Activated CD8-positive, alpha-beta memory T cell treated with anti-CD3 and anti-CD28 coated beads, Interleukin-2, amount 10 ng/mL, durations not matched to agents 7 days and 5 days (primary cell): ENCODE measurements around the gene FSHR. TPM values are rescaled to one million over a fixed set of nuclear protein-coding genes. Genes with fewer than 3 reads are reported as not detected.

Experiments
- ATAC-seq: fragments of 150-1000 bp; cut with Tn5 transposase; one replicate; pipeline ENCODE4 v1.10.0; 2021; ENCODE audit warnings: moderate library complexity
- CTCF ChIA-PET: fragments of 350-600 bp; sonication (Branson Sonifier 250); formaldehyde crosslinking; loops from one replicate; lab custom pipeline; 2021; ENCODE audit warnings: antibody characterized with exemption; lab: Charles Lee
- DNase-seq: peaks from one replicate; pipeline ENCODE4 v3.0.0-alpha.2; 2020
- H3K27ac Mint-ChIP-seq: one replicate; pipeline ENCODE4 v1.8.0; 2021; ENCODE audit warnings: mild to moderate bottlenecking, mixed read lengths
- H3K27me3 Mint-ChIP-seq: one replicate; pipeline ENCODE4 v1.8.0; 2021; ENCODE audit warnings: mixed read lengths
- H3K36me3 Mint-ChIP-seq: one replicate; pipeline ENCODE4 v1.8.0; 2021; ENCODE audit warnings: mild to moderate bottlenecking, mixed read lengths
- H3K4me1 Mint-ChIP-seq: one replicate; pipeline ENCODE4 v1.8.0; 2021; ENCODE audit warnings: mixed read lengths
- H3K4me3 Mint-ChIP-seq: one replicate; pipeline ENCODE4 v1.8.0; 2021; ENCODE audit warnings: mild to moderate bottlenecking, moderate library complexity, mixed read lengths
- H3K9me3 Mint-ChIP-seq: one replicate; pipeline ENCODE4 v1.8.0; 2022; ENCODE audit warnings: low read depth, mixed read lengths
- total RNA-seq, 2 experiments: library from RNA; stranded (reverse); gene quantifications; one replicate each; pipeline ENCODE4 v1.2.3, GENCODE V29; 2021

FSHR gene
- total RNA-seq, 2 experiments from 2014 or later, result not detected

DNA sequence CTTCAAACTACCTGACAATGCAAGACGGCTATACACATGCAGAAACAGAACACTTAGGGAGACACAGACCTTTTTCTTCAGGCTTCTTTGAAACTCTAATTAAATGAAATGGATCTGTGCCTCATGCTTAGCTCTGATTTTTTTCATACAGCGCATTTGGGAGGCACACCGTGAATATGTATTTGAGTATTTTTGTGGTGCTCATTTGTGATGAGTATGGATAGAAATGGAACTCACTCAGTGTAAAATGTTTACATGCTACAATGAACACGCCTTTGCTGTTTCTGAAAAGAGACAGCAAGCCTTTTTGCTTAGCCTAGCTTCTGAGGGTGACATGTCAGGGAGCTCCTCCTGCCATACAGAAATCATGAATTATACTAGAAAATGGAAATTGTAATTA lies 113.3 kb downstream of the FSHR start:
- H3K27ac Mint-ChIP-seq, result no peak overlapping the region
- H3K27me3 Mint-ChIP-seq, result no peaks in the 10 kb centered on the region
- CTCF ChIA-PET, result no interaction called here
- H3K36me3 Mint-ChIP-seq, result no peaks in the 10 kb centered on the region
- no peak for DNase-seq
- peaks cover 2% of the 10 kb centered on the region for H3K9me3 Mint-ChIP-seq
- no peak overlapping the region for H3K4me3 Mint-ChIP-seq
- H3K4me1 Mint-ChIP-seq, result no peaks in the 10 kb centered on the region
- ATAC-seq, result no peak

DNA sequence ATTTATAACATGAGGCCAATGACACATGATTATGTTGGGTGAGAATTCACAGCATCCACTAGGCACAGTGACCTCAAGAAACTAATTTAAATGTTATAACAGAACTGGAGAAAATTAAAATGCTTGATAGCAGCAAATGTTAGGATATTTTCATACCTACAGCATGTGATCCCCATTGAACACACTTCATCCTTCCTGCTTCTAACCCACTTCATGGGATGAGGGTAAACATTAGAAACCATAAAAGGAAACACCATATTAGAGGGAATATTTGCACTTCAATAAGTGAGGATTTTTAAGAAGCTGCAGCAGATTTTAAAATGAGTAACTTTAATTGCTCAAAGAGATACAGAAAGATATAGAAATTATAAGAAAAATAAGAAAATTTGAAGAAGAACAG lies 117.1 kb downstream of the FSHR start:
- H3K9me3 Mint-ChIP-seq, result peaks cover 2% of the 10 kb centered on the region
- DNase-seq (no peak), ATAC-seq (no peak)
- no peak overlapping the region for H3K27ac Mint-ChIP-seq
- CTCF ChIA-PET, result no interaction called here
- H3K36me3 Mint-ChIP-seq, result no peaks in the 10 kb centered on the region
- no peaks in the 10 kb centered on the region for H3K4me1 Mint-ChIP-seq
- H3K4me3 Mint-ChIP-seq, result no peak overlapping the region
- H3K27me3 Mint-ChIP-seq, result no peaks in the 10 kb centered on the region

DNA sequence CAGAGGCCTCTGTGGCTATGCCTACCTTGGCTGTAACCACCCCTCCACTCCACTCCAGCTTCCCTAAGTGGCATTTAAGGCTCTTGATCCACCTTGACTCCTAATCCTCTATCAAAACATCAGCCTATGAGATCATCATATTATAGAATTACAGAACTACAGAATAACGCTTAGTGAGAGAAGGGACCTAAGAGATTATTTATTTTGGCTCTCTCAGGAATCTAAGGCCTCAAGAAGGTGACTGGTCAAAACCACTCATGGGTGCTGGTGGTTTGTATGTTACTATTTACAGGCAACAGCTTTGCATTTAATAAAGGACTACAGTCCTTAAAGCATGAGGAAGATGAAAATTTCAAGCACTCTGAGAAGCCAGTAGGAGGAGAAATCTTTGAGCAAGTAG lies 118.8 kb downstream of the FSHR start:
- Mint-ChIP-seq H3K4me1 (no peaks in the 10 kb centered on the region), H3K27me3 (no peaks in the 10 kb centered on the region), H3K36me3 (no peaks in the 10 kb centered on the region), H3K9me3 (peaks cover 2% of the 10 kb centered on the region), H3K27ac (no peak overlapping the region), H3K4me3 (no peak overlapping the region)
- no peak for ATAC-seq
- no peak for DNase-seq
- CTCF ChIA-PET, result no interaction called here

DNA sequence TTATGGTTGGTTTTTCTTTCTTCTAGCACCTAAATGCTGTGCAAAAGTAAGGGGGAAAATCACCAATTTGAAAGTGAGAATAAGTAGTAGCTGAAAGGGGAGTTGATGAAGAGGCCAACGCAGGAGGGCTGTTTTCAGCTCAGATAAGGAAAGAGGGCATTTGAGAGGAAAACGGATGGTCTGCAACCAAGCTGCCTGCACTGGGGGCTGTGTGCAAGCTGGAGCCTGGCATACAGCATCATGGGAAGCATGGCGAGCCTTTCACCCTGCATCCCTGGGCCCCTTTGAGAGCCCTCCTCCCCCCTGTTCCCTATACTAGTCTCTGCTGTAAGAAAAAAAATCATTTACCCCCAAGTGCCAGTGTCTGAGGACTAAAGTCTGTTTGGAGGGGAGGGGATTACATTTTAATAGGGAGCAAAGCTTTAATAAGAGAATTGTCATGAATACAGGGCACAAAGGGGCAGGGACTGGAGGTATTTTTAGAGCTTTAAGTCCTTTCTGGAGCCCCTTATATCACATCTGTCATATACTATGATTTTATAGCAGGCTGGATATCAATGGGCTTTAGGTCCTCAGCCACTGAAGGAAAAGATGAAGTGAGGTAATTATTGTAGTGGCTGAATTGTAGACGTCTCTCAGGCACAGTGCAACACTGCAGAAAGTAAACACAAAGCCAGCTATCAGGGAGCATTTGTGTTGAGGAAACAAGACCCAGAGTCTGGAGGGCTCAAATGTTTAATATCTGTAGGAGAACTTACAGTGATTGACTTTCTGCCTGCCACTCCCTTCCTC lies 120.7 kb downstream of the FSHR start:
- Mint-ChIP-seq H3K27ac (no peak overlapping the region), H3K27me3 (no peaks in the 10 kb centered on the region), H3K36me3 (no peaks in the 10 kb centered on the region), H3K4me1 (no peaks in the 10 kb centered on the region), H3K4me3 (no peak overlapping the region), H3K9me3 (no peaks in the 10 kb centered on the region)
- CTCF ChIA-PET, result no interaction called here
- DNase-seq, result no peak
- ATAC-seq, result no peak

DNA sequence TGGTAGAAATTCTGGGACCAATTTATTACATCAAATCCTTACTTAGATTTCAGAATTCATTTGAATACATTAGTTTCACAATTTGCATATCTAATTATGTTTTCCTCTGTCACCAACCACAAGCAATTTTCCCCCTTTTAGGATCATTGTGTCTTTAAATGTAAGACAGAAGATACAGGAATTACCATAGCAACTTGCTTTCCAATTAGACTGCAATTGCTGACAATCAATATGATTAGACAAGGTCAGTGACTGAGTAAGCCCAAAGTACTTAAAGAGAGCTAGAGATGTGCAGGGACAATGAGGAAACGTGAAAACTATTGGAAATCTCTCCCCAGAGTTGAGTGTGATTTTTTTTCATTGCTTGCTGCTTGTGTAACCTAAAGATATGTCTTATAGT lies 121.4 kb downstream of the FSHR start:
- no peaks in the 10 kb centered on the region for H3K4me1 Mint-ChIP-seq
- CTCF ChIA-PET, result no interaction called here

DNA sequence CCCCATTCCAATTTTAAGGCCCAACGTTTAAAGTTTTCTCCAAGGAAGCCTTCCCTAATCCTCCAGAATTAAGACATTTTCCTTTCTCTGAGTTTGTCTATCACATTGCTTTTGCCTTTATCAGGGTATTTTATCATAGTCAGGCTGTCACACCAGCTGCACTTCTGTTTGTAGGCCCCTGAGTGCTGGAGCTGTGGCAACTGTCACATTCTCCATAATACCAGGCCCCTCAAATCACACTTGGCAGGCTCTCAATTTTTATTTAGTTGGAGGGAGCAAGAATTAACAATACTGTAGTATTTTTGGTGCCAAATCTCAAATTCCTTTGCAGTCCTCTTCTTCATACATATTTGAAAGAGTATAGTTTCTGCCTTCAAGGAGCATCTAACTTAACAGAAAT lies 122.2 kb downstream of the FSHR start:
- Mint-ChIP-seq H3K4me1 (no peaks in the 10 kb centered on the region), H3K36me3 (no peaks in the 10 kb centered on the region), H3K9me3 (no peaks in the 10 kb centered on the region), H3K27me3 (no peaks in the 10 kb centered on the region), H3K4me3 (no peak overlapping the region), H3K27ac (no peak overlapping the region)
- CTCF ChIA-PET, result no interaction called here
- DNase-seq (no peak), ATAC-seq (no peak)

More for the DNA sequence above, 121.4 kb downstream of the FSHR start:
- ATAC-seq, result no peak
- no peaks in the 10 kb centered on the region for H3K36me3 Mint-ChIP-seq
- no peak overlapping the region for H3K4me3 Mint-ChIP-seq
- H3K9me3 Mint-ChIP-seq, result no peaks in the 10 kb centered on the region
- H3K27me3 Mint-ChIP-seq, result no peaks in the 10 kb centered on the region
- H3K27ac Mint-ChIP-seq, result no peak overlapping the region
- DNase-seq, result no peak

DNA sequence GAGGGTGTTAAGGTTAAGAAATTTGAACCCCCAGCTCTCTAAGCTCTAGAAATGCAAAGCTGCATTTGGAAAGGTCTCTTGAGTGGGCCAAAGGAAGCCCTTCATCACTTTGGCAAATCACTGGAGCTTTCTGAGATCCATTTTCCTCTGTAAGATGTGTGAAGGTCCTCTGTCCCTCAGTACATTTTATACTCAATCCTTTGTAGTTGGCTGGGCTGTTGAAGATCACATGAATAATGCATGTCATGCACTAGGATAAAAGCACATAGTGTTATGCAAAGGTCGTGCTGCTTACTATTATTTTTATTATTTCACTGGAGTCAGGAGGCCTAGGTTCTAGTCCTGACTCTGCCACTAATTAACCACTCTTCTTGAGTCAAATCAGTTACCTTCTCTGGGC lies 124.9 kb downstream of the FSHR start:
- H3K4me1 Mint-ChIP-seq, result no peaks in the 10 kb centered on the region
- H3K4me3 Mint-ChIP-seq, result no peak overlapping the region
- no peak overlapping the region for H3K27ac Mint-ChIP-seq
- ATAC-seq (no peak), DNase-seq (no peak)
- no peaks in the 10 kb centered on the region for H3K9me3 Mint-ChIP-seq
- H3K27me3 Mint-ChIP-seq, result no peaks in the 10 kb centered on the region
- no peaks in the 10 kb centered on the region for H3K36me3 Mint-ChIP-seq
- CTCF ChIA-PET, result no interaction called here

DNA sequence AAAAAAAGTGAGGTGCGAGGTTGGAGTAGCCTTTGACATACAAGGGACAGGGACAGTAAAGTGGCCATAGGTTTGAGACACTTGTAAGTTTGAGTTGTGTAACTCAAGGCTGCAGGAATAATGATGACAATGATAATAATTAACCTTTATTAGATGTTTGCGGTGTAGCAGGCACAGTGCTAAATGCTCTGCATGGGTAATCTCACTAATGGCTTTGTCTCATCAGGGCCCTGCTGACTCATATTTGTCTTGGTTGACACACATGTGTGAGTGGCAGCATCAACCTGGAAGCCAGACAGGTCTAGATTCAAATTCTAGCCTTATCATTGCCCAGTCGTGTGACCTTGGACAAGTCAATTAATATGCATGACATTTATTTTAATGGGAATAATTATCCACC lies 126.2 kb downstream of the FSHR start:
- ATAC-seq (no peak), DNase-seq (no peak)
- Mint-ChIP-seq H3K4me3 (no peak overlapping the region), H3K4me1 (no peaks in the 10 kb centered on the region), H3K9me3 (no peaks in the 10 kb centered on the region), H3K27ac (no peak overlapping the region), H3K27me3 (no peaks in the 10 kb centered on the region), H3K36me3 (no peaks in the 10 kb centered on the region)
- CTCF ChIA-PET, result no interaction called here

DNA sequence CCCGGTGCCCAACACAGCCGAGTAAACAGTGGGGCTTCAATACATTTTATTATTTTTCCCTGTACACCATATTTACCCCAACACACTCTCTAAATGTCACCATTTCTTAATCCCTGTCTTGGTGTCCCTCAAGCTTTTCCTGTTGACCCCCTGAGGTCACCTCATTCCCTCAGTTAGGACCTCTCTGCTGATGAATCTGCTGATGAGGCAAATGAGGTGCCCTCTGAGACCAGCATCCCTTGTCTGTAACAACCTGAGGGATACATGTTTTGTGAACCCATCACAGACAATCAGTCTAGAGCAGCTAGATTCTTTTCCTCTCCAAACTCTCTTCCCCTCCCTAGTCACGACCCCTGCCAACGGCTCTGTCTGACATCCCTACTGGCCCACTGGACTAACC lies 127.6 kb downstream of the FSHR start:
- H3K4me1 Mint-ChIP-seq, result no peaks in the 10 kb centered on the region
- H3K27ac Mint-ChIP-seq, result no peak overlapping the region
- no peaks in the 10 kb centered on the region for H3K36me3 Mint-ChIP-seq
- no peaks in the 10 kb centered on the region for H3K27me3 Mint-ChIP-seq
- ATAC-seq (no peak), DNase-seq (no peak)
- CTCF ChIA-PET, result no interaction called here
- H3K9me3 Mint-ChIP-seq, result no peaks in the 10 kb centered on the region
- no peak overlapping the region for H3K4me3 Mint-ChIP-seq

DNA sequence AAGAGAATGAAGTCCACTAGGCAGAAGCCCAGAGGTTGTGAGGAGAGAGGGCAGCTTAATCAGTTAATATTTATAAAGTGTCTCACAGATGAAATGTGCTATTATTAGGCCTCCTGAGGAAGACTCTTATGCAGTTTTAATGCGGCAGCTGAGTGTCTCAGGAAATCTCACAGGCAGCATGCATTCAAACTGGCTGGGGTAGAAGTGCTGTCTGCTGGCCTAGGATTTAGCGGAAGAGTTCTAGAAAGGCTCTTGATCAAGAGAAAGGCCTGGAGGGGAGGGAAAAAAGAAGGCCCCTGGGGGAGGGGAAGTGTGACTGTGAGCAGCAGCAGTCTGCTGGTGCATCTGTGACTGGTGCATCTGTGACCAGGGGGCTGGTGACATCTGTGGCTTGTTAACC lies 133.0 kb downstream of the FSHR start:
- no peaks in the 10 kb centered on the region for H3K9me3 Mint-ChIP-seq
- CTCF ChIA-PET, result no interaction called here
- no peak for DNase-seq
- H3K27me3 Mint-ChIP-seq, result no peaks in the 10 kb centered on the region
- no peak overlapping the region for H3K4me3 Mint-ChIP-seq
- H3K4me1 Mint-ChIP-seq, result no peaks in the 10 kb centered on the region
- H3K27ac Mint-ChIP-seq, result no peak overlapping the region
- H3K36me3 Mint-ChIP-seq, result no peaks in the 10 kb centered on the region
- ATAC-seq, result no peak

DNA sequence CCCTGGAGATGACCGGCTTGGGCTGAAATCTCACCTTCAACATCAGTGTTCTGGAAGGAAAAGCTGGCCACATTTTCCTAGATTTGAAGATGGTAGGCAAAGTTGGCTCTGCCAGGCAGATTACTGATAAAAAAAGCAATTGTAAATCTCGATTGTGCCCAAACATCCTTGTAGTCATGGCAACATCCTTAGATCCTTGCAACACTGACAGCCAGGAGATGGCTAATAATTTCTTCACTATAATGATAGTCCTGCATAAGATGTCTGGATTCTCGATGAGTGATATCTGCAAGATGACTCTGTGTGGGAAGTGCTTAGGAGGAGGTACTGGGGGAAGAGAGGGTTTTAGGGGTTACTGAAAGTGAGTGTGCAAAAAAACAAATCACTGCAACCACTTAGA lies 149.1 kb downstream of the FSHR start:
- DNase-seq (no peak), ATAC-seq (no peak)
- H3K36me3 Mint-ChIP-seq, result no peaks in the 10 kb centered on the region
- no peaks in the 10 kb centered on the region for H3K27me3 Mint-ChIP-seq
- peaks cover 2% of the 10 kb centered on the region for H3K9me3 Mint-ChIP-seq
- no peak overlapping the region for H3K4me3 Mint-ChIP-seq
- no peak overlapping the region for H3K27ac Mint-ChIP-seq
- CTCF ChIA-PET, result no interaction called here
- H3K4me1 Mint-ChIP-seq, result no peaks in the 10 kb centered on the region

DNA sequence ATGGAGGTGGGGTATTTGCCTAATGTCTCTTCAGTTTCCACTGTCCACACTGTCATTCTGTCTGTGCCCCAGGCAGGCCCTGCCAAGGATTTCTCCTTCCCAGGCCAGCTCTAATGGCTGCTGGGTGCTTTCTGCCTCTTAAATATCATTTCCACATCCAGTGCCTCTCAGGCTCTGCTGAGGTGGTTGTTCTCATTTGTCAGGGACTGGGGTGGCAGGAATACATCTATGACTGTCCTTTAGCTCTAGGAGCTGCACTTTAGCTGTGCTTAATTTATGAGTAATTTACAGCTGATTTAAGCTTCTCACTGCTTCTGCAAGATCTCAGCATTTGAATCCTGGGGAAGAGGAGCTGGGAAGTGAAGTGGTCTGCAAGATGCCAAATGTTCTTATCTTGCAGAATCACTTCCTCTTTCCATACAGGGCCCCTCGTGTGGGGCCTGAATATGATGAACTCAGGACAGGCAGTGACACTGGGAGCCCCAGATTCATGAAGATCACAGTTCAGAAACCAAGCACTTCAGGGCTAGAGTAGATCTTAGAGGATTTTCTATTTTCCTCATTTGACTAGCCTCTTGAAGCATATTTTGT lies 150.2 kb downstream of the FSHR start:
- Mint-ChIP-seq H3K27ac (no peak overlapping the region), H3K27me3 (no peaks in the 10 kb centered on the region), H3K36me3 (no peaks in the 10 kb centered on the region), H3K9me3 (peaks cover 2% of the 10 kb centered on the region), H3K4me1 (no peaks in the 10 kb centered on the region), H3K4me3 (no peak overlapping the region)
- ATAC-seq, result no peak
- CTCF ChIA-PET, result no interaction called here
- DNase-seq, result no peak

DNA sequence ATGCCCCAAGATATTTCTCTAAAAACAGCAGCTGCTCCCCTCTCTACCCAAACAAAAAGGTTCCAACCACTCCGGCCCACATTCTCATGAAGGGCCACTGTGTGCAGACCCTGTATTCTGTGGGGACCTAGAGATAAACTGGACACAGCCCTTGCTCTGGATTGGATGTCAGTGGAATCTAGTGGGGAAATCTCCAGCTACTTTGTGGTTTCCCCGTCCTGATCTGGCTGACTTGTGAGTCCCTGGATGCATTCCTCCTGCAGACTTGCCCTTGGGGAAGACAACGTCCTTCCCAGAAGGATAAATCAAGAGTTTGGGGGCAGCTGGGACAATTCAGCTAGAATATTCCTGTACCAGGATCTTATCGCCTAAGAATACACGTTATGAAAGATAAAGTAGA lies 151.1 kb downstream of the FSHR start:
- H3K9me3 Mint-ChIP-seq, result peaks cover 2% of the 10 kb centered on the region
- H3K4me1 Mint-ChIP-seq, result no peaks in the 10 kb centered on the region
- no peak overlapping the region for H3K4me3 Mint-ChIP-seq
- no peak for ATAC-seq
- no peak overlapping the region for H3K27ac Mint-ChIP-seq
- DNase-seq, result no peak
- H3K36me3 Mint-ChIP-seq, result no peaks in the 10 kb centered on the region
- no peaks in the 10 kb centered on the region for H3K27me3 Mint-ChIP-seq
- CTCF ChIA-PET, result no interaction called here

DNA sequence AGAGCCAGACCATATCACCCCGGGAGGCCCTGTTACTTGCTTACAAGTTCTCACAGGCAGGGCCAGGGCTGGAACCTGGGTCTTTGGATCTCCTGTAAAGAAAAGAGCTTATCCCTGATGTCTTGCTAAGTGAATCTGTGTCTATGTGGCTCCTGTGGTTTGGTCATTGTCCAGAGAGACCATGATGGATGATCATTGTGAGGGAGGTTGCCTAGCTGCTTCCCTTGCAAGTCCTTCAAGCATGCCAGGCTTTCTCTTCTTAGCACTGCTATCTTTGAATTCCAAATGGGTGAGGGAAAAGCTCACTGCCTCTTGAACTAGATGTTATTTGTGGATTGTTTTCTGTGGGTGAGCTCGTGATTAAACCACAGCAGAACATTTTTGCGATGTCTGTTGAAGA lies 151.6 kb downstream of the FSHR start:
- H3K4me1 Mint-ChIP-seq, result no peaks in the 10 kb centered on the region
- H3K27me3 Mint-ChIP-seq, result no peaks in the 10 kb centered on the region
- DNase-seq (no peak), ATAC-seq (no peak)
- H3K9me3 Mint-ChIP-seq, result peaks cover 2% of the 10 kb centered on the region
- CTCF ChIA-PET, result no interaction called here
- no peaks in the 10 kb centered on the region for H3K36me3 Mint-ChIP-seq
- no peak overlapping the region for H3K4me3 Mint-ChIP-seq
- no peak overlapping the region for H3K27ac Mint-ChIP-seq
